HepG2 (cell line): ENCODE data around the gene SNF8. TPM values are rescaled to one million over a fixed set of nuclear protein-coding genes. Genes with fewer than 3 reads are reported as not detected.

Experiments used
- JDP2 ChIP-seq: sonication (generic); formaldehyde crosslinking; IDR thresholded peaks from 2 replicates; pipeline ENCODE4 v1.8.1; 2022; ENCODE audit warnings: missing genetic modification reagents, borderline replicate concordance
- KDM2A ChIP-seq: sonication (generic); formaldehyde crosslinking; IDR thresholded peaks from 2 replicates; pipeline ENCODE4 v1.4.0; 2020; ENCODE audit warnings: low read depth, missing genetic modification reagents, borderline replicate concordance
- KDM4B ChIP-seq: sonication (generic); formaldehyde crosslinking; IDR thresholded peaks from 2 replicates; pipeline ENCODE4 v1.4.0; 2020; ENCODE audit warnings: missing genetic modification reagents
- KLF11 ChIP-seq: IDR thresholded peaks from 2 replicates; pipeline ENCODE4 v1.6.1; 2016; ENCODE audit warnings: missing compliant biosample characterization
- KLF12 ChIP-seq: sonication (generic); formaldehyde crosslinking; IDR thresholded peaks from 2 replicates; pipeline ENCODE4 v1.4.0; 2020; ENCODE audit warnings: missing genetic modification reagents, borderline replicate concordance
- MAFF ChIP-seq: IDR thresholded peaks from 2 replicates; pipeline ENCODE4 v1.6.1; 2011; ENCODE audit warnings: low read depth, low read length, improper control_type of control experiment
- RERE ChIP-seq: IDR thresholded peaks from 2 replicates; pipeline ENCODE4 v1.6.1; 2016; ENCODE audit warnings: low read depth, missing genetic modification reagents, missing compliant biosample characterization
- ZGPAT ChIP-seq: IDR thresholded peaks from 2 replicates; pipeline ENCODE4 v1.6.1; 2016; ENCODE audit warnings: mild to moderate bottlenecking
- ZNF124 ChIP-seq: sonication (generic); formaldehyde crosslinking; IDR thresholded peaks from 2 replicates; pipeline ENCODE4 v1.4.0; 2020; ENCODE audit warnings: missing genetic modification reagents
- ZNF142 ChIP-seq: sonication (generic); formaldehyde crosslinking; IDR thresholded peaks from 2 replicates; pipeline ENCODE4 v1.4.0; 2020; ENCODE audit warnings: missing genetic modification reagents
- ZNF3 ChIP-seq: IDR thresholded peaks from 2 replicates; pipeline ENCODE4 v1.7.0; 2017; ENCODE audit warnings: inconsistent platforms
- polyA plus RNA-seq, 8 experiments: library from polyadenylated mRNA; depleted of rRNA in 3 of 8; stranded (reverse) in 7 of 8; unstranded in 1 of 8; fragments of >200 nt; fragmentation: Illumina TruSeq in 4 of 8; extraction: Trizol in 4 of 8; gene quantifications; 2 replicates each; pipeline versions ENCODE4 v1.2.1 to v1.2.3, GENCODE V29; 2011 to 2016; ENCODE audit warnings: low read depth in 4 of 8, missing spikeins in 1 of 8, mixed read lengths in 1 of 8; ENCODE audit not compliant: insufficient read depth in 1 of 8
- total RNA-seq, 5 experiments: library from RNA; depleted of rRNA; stranded (reverse); fragments of >200 nt; fragmentation: Illumina TruSeq; extraction: Trizol; gene quantifications; 2 replicates each; pipeline ENCODE4 v1.2.3, GENCODE V29; 2016; ENCODE audit warnings: low read depth in 1 of 5
- TF ChIP-seq, protein P1 (sequence below): sonication (generic); formaldehyde crosslinking; IDR thresholded peaks from 2 replicates; pipeline ENCODE4 v1.5.0; 2020; ENCODE audit warnings: missing genetic modification reagents, mild to moderate bottlenecking, borderline replicate concordance
- TF ChIP-seq, protein P2 (sequence below): sonication (generic); formaldehyde crosslinking; IDR thresholded peaks from 2 replicates; pipeline ENCODE4 v1.4.0; 2020; ENCODE audit warnings: missing genetic modification reagents

Gene SNF8
- total and polyA plus RNA-seq, 2 of the 13 experiments (the other 11 are each of a cell fraction or from before 2014, with no cell fraction given) = 114 to 153 TPM

- TF ChIP-seq RERE (no peak), ZNF142 (CRISPR knock-in tag) (peak; percentile 27; the same call in 1 of the 2 replicates), ZNF124 (CRISPR knock-in tag) (no peak), JDP2 (CRISPR knock-in tag) (no peak), KLF11 (no peak), MAFF (no peak), KLF12 (CRISPR knock-in tag) (0 out of 2 replicates have a peak, but pooled peaks have one; percentile 21), ZNF3 (CRISPR knock-in tag) (no peak), ZGPAT (no peak), KDM4B (CRISPR knock-in tag) (no peak), KDM2A (peak; percentile 15; the same call in 1 of the 2 replicates)
- TF ChIP-seq, protein P1, sequence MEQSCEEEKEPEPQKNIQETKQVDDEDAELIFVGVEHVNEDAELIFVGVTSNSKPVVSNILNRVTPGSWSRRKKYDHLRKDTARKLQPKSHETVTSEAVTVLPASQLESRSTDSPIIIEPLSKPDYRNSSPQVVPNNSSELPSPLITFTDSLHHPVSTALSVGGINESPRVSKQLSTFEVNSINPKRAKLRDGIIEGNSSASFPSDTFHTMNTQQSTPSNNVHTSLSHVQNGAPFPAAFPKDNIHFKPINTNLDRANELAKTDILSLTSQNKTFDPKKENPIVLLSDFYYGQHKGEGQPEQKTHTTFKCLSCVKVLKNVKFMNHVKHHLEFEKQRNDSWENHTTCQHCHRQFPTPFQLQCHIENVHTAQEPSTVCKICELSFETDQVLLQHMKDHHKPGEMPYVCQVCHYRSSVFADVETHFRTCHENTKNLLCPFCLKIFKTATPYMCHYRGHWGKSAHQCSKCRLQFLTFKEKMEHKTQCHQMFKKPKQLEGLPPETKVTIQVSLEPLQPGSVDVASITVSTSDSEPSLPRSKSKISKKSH = 0 out of 2 replicates have a peak, but pooled peaks have one; percentile 23
- TF ChIP-seq, protein P2, sequence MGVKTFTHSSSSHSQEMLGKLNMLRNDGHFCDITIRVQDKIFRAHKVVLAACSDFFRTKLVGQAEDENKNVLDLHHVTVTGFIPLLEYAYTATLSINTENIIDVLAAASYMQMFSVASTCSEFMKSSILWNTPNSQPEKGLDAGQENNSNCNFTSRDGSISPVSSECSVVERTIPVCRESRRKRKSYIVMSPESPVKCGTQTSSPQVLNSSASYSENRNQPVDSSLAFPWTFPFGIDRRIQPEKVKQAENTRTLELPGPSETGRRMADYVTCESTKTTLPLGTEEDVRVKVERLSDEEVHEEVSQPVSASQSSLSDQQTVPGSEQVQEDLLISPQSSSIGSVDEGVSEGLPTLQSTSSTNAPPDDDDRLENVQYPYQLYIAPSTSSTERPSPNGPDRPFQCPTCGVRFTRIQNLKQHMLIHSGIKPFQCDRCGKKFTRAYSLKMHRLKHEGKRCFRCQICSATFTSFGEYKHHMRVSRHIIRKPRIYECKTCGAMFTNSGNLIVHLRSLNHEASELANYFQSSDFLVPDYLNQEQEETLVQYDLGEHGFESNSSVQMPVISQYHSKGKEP (CRISPR knock-in tag) = no peak
Measured at GRCh38 chr17:48960834-48961515, 16.3 kb upstream of the SNF8 start (continued).
